ENCODE measurements around the gene ITPR3. TPM values are rescaled to one million over a fixed set of nuclear protein-coding genes. Genes with fewer than 3 reads are reported as not detected.

The ITPR3 gene
- total RNA-seq, 1 experiment from 2014 or later = 103 TPM

DNA sequence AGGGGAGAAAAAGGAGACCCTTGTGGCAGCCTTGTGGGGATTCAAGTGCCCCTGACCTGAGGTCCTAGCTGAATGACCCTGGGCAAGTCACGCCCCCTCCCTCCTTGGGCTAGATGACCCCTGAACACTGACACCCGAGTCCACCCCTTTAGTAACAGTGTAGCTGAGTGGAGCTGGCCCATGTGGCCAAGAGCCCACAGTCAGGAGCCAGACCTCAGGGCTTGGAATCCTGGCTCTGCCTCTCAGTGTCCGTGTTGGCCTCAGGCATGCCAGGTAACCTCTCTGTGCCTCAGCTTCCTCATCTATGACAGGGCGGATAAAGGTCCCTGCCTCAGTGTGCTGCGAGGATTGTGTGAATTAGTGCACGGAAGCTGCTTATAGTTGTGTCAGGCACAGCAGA is 111.3 kb downstream of the ITPR3 start:
- no peak; the same call in 1 of the 2 replicates for ATAC-seq
- no peaks in the 10 kb centered on the region for H3K9me3 ChIP-seq (ENCODE audit: control insufficient read depth in 1 of 2, insufficient read depth in 1 of 2, low read depth in 1 of 2, low read length in 2 of 2)
- no peaks in the 10 kb centered on the region for H3K9me2 ChIP-seq (ENCODE audit: insufficient read depth)
- peak overlapping the region; percentile 10; the same call in 1 of the 2 replicates for H3K4me2 ChIP-seq (ENCODE audit: low read length)
- peaks cover 0 to 10% of the 10 kb centered on the region in 2 experiments; a peak in 2 of 4 replicates for H3K4me1 ChIP-seq (ENCODE audit: control insufficient read depth in 1 of 2, insufficient read depth in 2 of 2, low read length in 2 of 2)
- H3K4me3 ChIP-seq (replicated peaks in 1 of 2; ENCODE audit: low read depth in 1 of 2, low read length in 2 of 2) = no peak overlapping the region
- DNase-seq (ENCODE audit: low read depth, low spot score) = no peak
- no peak for TF ChIP-seq RAD21 (IDR thresholded peaks at IDR 0.05; ENCODE audit: low read depth)
- TF ChIP-seq, protein P1, sequence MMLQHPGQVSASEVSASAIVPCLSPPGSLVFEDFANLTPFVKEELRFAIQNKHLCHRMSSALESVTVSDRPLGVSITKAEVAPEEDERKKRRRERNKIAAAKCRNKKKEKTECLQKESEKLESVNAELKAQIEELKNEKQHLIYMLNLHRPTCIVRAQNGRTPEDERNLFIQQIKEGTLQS (IDR thresholded peaks at IDR 0.05) = no peak
- TF ChIP-seq SP1 (IDR thresholded peaks at IDR 0.05; ENCODE audit: low read depth) = no peak
- TF ChIP-seq ZFX (IDR thresholded peaks at IDR 0.05) = no peak
- TF ChIP-seq YY1 (IDR thresholded peaks at IDR 0.05; ENCODE audit: extremely low read depth, insufficient replicate concordance, low read depth, low read length) = no peak
- no peak for TF ChIP-seq ZNF274 (IDR thresholded peaks at IDR 0.05; ENCODE audit: low read depth, low read length)
- TF ChIP-seq, protein P2, sequence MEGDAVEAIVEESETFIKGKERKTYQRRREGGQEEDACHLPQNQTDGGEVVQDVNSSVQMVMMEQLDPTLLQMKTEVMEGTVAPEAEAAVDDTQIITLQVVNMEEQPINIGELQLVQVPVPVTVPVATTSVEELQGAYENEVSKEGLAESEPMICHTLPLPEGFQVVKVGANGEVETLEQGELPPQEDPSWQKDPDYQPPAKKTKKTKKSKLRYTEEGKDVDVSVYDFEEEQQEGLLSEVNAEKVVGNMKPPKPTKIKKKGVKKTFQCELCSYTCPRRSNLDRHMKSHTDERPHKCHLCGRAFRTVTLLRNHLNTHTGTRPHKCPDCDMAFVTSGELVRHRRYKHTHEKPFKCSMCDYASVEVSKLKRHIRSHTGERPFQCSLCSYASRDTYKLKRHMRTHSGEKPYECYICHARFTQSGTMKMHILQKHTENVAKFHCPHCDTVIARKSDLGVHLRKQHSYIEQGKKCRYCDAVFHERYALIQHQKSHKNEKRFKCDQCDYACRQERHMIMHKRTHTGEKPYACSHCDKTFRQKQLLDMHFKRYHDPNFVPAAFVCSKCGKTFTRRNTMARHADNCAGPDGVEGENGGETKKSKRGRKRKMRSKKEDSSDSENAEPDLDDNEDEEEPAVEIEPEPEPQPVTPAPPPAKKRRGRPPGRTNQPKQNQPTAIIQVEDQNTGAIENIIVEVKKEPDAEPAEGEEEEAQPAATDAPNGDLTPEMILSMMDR (IDR thresholded peaks at IDR 0.05 in 2 of 3, conservative IDR thresholded peaks at IDR 0.05 in 1 of 3; ENCODE audit: borderline replicate concordance in 1 of 3, insufficient read depth in 1 of 3, low read depth in 2 of 3, low read length in 2 of 3) = no peak
- no peak for TF ChIP-seq POLR2A (IDR thresholded peaks at IDR 0.05; ENCODE audit: borderline replicate concordance, extremely low read depth, insufficient read depth, insufficient read length)
- no peak for TF ChIP-seq EZH2 (IDR thresholded peaks at IDR 0.05)
- TF ChIP-seq EZH2phosphoT487 (IDR thresholded peaks at IDR 0.05; ENCODE audit: borderline replicate concordance) = no peak
- no peak overlapping the region for H3K27ac ChIP-seq (ENCODE audit: low read depth, low read length)
- no peak overlapping the region for H2AFZ ChIP-seq (ENCODE audit: low read depth, low read length, poor library complexity, severe bottlenecking)
- no peaks in the 10 kb centered on the region for H3K36me3 ChIP-seq (ENCODE audit: control insufficient read depth in 1 of 2, insufficient read depth in 2 of 2, low read length in 2 of 2)
- ChIA-PET RAD21 (ENCODE audit: low non-redundant PET in 1 of 2, low total read pairs in 2 of 2, uncharacterized antibody in 2 of 2, unreplicated experiment in 2 of 2) (no interaction called here), CTCF (interaction anchor here (0.9 kb wide), 1 partner anchor 21 kb away, joined by 3 read pairs; the partner anchor contains the start of gene UQCC2), POLR2A (no interaction called here)
- H3K9ac ChIP-seq (ENCODE audit: low read length) = no peak overlapping the region
- H3K79me2 ChIP-seq (ENCODE audit: insufficient read depth, low read length) = no peaks in the 10 kb centered on the region
- intact Hi-C loops (cut with micrococcal nuclease) = no loop called here
- BruUV-seq (replicated peaks) = no TSS peak
- H3K27me3 ChIP-seq (ENCODE audit: insufficient read depth, low read length) = no peaks in the 10 kb centered on the region
- no peaks in the 10 kb centered on the region for H4K20me1 ChIP-seq (ENCODE audit: insufficient read depth)
